GM21619 (cell line): Measurements from ENCODE around the gene OAS2.
A peak's percentile ranks its signal among the peaks of the same experiment; 100 is the strongest.
"Not testable (repeated sequence)": the region's sequence is repeated elsewhere in the genome, so short reads cannot be mapped to it uniquely, and the experiment has no call there.

Experiments used
- ATAC-seq: cut with Tn5 transposase; IDR thresholded peaks from one replicate; pipeline ENCODE4 v1.9.1; 2021; ENCODE audit not compliant: unreplicated experiment

The OAS2 gene

DNA sequence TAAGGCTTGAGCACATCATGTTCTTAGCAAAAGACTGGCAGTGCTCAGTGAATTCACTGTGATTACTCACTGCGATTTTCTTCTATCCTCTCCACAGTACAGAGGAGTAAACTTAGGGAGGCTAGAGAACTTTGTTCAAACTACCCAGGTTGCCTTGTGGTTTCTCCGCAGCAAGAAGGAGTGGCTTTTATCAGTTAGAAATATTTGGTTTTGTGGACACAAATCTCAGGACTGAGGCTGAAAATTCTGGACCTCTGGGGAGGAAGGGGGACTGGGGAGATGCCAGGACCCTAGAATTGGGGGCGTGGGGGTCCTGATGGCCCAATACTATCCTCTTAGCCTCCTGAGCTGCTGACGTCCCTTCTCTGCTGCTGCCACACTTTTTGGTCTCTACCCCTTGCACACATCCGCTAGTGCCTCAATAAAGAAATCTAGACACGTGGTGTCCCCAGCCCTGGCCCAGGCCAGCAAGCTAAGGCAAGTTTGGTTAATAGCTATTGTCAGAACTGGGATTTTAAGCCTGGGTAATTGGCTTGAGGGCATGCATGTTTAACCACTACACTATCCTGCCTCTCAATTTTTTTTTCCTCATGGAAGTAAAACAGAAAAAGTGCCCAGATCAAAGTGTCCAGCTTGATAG, 842 bp downstream of the OAS2 start:
- ATAC-seq, result peak; percentile 30

DNA sequence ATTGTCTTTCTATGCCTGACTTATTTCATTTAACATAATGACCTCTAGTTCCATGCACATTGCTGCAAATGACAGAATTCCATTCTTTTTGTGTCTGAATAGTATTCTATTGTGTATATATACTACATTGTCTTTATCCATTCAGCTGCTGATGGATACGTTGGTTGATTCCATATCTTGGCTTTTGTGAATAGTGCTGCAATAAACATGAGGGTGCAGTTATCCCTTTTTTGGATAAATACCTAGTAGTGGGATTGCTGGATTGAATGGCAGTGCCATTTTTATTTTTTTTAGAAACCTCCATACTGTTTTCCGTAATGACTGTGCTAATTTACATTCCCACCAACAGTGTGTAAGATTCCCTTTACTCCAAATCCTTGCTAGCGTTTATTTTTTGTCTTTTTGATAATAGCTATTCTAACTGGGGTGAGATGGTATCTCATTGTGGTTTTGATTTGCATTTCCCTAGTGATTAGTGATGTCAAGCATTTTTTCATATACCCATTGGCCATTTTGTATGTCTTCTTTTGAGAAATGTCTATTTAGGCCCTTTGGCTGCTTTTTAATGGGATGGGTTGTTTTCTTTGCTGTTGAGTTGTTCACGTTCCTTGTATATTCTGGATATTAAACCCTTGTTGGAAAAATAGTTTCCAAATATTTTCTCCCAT, 2.3 kb downstream of the OAS2 start:
- ATAC-seq, result no peak

DNA sequence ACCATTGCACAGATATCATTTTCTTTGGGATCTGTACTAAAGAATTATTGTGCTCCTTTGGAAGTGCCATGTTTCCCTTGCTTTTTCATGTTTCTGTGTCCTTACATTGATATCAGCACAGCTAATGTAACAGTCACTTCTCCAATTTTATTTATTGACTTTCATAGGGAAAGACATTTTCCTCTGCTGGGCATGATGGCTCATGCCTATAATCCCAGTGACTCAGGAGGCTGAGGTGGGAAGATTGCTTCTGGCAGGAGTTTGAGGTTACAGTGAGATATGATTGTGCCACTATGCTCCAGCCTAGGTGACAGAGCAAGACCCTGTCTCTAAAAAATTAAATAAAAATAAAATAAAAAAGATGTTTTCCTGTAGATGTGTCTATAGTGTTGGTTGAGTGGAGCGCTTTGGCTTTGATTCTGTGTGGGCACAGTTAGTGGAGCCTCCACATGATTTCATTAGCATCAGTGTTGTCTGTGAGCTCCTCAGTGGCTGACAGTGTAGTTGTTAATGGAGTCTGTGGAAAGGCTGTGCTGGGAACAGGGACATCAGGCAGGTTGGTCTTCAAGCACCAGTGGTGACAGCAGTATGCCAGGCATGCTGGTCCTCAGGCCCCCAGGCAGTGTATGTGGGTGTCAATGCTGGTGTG, 7.4 kb downstream of the OAS2 start:
- no peak for ATAC-seq

DNA sequence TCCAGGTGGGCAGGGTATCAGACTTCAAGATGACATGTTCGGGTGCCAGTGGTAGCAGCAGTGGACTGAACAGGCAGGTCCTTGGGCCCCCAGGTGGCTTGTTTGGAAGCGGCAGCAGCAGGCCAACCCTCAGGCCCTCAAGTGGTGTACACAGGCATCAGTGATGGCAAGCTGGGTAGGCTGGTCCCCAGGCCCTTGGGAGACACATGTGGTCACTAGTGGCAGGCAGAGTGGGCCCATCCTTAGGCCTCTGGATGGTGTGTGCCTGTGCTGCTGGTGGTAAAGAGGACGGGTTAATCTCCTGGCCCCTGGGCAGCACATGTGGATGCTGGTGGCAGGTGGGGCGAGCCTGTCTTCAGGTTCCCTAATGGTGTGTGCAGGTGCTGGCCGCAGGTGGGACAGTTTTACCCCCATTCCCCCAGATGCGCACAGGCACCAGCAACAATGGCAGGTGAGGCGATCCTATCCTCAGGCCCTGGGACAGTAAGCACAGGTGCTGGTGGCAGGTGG, 8.0 kb downstream of the OAS2 start:
- ATAC-seq, result no peak

DNA sequence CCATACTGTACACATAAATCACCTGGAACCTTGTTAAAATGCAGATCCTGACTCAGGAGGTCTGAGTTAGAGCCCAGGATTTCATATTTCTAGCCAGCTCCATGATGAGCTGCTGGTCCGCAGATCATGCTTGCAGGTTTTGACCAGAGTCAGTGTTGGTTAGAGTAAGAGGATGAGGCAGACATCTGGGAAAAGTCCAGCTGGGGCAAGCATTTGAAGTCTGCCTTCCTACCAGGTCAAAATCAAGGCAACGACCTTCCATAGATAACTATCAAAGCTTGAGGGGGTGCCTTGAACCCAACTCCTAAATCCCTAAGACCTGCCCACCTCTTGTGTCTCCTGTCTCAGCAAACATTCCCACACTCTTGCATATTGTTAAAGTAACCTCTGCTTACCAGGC, 9.2 kb downstream of the OAS2 start:
- no peak for ATAC-seq

DNA sequence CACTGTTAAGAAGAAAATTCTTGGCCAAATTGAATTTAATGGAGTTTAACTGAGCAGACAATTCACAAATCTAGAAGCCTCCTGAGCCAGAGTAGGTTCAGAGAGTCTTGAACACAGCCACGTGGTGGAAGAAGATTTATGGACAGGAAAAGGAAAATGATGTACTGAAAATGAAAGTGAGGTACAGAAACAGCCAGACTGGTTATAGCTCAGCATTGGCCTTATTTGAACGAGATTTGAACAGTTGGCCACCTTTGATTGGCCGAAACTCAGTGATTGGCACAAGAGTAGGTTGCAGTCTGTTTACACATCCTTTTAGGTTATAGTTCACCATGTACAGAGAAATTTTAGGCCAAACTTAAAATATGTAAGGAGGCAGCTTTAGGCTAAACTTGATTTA, 9.9 kb downstream of the OAS2 start:
- ATAC-seq, result no peak

DNA sequence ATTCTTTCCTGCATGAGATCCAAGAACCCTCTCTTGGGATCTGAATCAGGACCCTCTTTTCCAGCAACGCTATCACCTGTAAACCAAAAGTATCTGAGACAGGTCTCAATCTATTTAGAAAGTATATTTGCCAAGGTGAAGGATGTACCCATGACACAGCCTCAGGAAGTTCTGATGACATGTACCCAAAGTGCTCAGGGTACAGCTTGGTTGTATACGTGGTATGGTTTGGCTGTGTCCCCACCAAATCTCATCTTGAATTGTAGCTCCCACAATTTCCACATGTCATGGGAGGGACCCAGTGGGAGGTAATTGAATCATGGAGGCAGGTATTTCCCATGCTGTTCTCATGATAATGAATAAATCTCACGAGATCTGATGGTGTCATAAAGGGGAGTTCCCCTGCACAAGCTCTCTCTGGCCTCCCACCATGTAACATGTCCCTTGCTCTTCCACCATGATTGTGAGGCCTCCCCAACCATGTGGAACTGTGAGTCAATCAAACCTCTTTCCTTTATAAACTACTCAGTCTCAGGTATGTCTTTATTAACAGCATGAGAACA, 10.6 kb downstream of the OAS2 start:
- not testable (repeated sequence) for ATAC-seq

DNA sequence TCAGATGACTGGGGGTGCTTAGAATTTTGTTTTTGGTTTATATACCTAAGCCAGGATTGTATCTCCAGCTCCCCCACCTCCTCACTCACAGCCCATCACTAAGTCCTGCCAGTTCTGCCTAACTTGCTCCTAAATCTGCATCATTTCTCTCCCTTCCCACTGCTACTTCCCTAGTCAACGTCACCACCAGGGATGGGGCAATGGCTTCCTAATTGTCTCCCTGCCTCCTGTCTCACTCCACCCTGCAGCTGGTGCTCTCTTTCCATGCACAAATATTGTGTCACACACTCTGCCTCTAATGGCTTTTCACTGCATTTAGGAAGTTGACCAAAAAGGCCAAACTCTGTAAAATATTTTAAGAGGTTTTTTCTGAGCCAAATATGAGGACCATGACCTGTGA, 11.5 kb downstream of the OAS2 start:
- ATAC-seq, result no peak

DNA sequence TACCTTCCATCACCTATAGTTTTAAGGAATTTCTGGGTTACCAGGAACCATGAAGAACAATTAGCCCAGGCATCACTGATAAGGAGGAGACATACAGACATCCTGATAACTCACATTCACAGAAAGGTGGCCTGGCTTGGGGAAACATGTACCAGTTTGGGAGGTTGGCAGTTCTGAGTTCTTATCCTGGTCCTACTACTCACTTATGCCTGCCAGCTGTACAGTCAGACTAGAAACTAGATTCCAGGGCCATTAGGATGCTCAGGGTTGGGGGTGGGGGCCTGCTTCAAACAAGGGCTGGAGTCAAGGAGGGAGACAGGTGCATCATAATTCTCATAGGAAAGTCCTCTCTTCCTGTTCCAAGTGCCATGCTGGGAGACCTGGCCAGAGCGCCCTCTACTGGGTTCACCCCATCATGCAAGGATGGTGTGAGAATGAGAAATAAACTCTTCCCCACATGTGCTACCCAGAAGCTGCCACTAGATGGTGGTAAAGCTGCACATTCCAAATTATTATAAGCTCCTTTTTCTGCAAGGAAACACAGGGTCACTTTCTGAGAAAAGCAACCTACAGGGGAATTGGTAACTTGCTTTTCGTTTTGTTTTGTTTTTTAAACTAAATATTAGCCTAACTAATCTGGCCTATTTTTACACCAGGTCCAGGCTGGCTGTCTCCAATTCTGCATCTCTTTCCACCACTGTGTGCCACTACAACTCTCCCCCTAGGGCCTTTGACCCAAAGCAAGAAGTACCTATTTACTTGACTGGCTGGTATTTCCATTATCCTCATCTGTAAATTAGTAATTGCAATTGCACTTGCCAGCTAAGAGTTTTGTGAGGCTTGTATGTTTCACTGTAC, 14.5 kb downstream of the OAS2 start:
- no peak for ATAC-seq

DNA sequence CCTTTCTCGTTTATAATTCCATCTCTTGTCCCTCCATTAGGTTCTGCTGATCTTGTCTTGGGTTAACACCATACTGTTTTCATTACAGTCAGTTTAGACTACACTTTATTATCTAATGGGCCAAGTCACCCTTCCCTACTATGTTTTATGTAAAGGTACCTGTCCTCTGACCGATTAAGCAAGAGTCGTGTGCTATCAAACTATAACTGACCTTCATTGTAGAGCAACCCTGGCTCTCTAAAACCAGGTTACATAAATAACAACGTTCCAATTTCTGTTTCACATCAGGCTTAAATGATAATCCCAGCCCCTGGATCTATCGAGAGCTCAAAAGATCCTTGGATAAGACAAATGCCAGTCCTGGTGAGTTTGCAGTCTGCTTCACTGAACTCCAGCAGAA, 16.7 kb downstream of the OAS2 start:
- ATAC-seq, result no peak

DNA sequence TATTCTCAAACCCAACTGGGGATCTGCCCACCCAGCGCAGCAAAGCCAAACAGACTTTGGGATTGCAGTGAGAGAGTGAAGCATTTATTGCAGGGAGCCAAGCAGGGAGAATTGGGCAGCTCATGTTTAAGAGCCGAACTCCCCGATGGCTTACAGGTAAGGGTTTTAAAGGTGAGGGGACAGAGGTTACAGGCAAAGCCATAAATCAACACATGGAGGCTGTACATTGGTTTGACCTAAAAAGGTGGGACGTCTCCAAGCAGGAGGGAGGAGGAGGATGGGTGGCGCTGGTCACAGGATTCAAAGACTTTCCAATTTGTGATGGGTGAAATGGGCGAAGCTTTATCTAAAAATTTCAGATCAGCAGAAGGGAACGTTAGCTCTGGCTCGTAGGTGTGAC, 18.2 kb downstream of the OAS2 start:
- ATAC-seq, result no peak

DNA sequence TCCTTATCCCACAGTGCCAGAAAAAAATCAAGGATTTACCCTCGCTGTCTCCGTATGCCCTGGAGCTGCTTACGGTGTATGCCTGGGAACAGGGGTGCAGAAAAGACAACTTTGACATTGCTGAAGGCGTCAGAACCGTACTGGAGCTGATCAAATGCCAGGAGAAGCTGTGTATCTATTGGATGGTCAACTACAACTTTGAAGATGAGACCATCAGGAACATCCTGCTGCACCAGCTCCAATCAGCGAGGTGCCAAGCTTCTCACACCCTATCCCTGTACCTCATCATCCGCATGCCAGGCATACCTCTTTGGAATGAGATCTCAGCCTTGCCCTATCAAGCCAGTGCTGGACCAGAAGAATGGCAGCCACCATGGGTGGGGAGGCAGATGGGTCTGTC, 19.2 kb downstream of the OAS2 start:
- no peak for ATAC-seq

DNA sequence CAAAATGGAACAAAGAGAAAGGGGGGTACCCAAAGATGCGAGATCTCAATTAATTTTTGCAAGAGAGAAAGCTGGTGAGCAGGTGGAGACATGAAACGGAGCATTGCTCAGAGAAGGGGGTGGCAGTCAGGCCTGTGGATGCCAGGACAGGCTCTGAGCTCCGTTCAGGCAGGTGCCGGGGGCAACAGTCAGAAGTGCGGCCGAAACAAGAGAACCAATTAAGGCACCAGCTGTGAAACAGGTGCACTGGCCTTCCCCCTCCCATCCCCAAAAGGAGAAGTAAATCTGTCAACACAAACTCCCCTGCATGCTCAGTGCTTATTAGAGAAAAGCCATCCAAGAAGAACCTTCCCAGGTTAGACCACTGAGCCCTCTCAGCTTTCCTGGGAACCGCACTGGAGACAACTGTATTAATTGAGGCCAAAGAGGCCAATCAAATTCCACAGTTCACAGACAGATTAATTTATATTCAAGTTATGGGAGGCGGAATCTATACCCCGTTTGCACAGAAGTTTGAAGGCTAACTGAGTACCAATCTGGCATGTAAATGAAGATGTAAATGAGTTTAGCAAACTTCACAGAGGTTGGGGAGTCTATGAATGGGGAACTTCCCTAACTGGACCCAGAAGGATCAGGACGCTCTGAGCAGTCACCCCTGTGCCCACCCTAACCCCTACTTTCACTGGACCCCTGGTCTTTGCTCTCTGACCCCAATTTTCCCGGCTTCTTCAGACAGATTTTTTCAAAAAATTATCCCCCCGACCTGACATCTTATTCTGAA, 20.9 kb downstream of the OAS2 start:
- peak; percentile 84 for ATAC-seq

DNA sequence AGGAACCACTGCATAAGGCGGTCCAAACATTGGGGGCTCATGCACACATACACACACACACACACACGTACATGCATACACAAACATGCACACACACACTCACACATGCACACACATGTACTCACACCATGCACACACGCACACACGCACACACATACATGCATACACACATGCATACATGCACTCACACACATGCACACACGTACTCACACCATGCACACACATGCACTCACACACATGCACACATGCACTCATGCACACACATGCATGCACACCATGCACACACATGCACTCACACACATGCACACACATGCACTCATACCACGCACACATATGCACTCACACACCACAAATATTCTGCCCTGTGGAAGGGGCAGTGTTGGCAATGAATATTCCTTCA, 22.1 kb downstream of the OAS2 start:
- ATAC-seq, result no peak

DNA sequence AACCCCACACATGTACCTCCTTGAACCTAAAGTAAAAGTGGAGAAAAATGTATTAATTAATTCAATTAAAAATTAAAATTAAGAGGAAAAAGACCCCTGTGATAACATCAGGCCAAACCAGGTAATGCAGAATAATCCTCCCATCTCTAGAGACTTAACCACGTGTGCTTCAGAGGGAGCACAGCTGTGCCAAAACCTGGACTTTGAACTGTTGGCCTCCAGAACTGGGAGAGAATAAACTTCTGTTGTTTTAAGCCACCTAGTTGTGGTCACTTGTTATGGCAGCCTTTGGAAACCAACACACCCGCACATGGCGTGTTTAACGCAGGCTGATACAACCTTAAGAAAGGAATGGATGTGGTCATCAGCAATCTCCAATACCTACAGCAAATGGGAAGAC, 23.8 kb downstream of the OAS2 start:
- no peak for ATAC-seq

DNA sequence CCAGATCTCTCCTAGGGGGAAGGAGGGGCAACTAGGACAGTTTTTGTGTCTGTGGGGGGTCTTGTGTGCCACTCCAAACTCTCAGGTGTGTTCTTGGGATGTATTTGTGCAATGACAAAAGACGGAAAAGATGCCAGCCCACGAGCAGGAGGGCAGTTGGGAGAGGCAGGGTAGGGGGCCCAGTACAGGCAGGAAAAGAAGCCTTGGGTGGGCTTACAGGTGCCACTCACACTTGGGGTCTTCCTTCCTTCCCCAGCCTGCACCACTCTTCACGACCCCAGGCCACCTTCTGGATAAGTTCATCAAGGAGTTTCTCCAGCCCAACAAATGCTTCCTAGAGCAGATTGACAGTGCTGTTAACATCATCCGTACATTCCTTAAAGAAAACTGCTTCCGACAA, 24.4 kb downstream of the OAS2 start:
- no peak for ATAC-seq

DNA sequence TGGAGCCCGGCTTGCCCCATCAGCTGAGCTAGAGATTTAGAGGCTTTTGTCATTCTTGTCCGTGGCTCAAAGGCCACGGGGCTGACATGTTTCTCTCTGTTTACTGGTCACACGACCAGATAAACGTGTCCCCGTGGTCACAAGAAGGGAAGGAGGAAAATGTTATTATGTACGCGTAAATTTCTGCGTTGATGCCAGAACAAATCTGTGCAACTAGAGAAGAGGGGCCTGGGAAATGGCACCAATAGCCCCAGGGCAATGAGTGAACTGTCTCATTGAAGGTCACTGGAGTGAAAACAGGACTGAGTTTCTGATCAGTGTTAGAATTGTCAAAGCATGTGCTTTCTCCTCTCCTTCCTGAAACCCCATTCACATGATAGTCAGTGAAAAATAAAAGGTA, 25.3 kb downstream of the OAS2 start:
- ATAC-seq, result no peak

DNA sequence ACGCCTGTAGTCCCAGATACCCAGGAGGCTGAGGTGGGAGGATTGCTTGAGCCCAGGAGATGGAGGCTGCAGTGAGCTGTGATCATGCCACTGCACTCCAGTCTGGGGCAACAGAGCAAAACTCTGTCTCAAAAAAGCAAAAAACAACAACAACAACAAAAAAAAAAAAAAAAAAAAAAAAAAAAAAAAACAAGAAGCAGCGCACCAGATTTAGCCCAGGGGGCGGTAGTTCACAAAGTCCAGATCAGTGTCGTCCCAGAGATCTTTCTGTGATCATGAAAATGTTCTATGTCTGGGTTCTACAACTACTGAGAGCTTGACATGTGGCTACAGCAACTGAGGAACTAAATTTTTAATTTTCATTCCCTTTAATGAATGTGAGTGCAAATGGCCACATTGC, 27.4 kb downstream of the OAS2 start:
- ATAC-seq, result no peak

DNA sequence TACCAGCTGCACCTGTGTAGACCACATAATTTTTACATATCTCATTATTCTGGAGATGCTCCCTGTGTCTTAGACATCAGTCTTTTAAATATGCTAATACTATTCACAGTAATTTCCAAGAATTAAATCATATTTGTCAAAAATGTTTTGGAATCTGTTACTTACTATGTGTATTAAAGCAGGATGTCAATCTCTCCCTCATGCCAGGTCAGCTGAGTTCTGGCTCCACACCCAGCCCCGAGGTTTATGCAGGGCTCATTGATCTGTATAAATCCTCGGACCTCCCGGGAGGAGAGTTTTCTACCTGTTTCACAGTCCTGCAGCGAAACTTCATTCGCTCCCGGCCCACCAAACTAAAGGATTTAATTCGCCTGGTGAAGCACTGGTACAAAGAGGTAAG, 27.9 kb downstream of the OAS2 start:
- no peak for ATAC-seq

DNA sequence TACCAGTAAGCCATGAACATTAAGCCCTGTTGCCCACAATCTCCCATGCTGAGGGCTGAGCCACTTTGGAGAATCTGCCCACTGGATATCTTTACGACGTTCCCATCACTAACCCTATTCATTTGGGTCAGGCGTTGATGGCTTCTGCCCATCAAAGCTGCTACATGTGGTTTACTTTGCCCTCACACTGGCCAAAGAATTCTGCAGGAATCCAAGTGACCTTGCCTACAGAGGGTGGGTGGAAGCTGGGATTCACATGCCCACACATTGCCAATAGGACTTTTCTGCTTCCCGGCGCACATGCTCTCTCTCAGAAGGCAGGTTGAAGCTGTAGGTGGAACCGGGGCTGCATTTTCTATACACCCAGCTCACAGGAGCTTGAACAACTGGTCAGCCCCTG, 28.3 kb downstream of the OAS2 start:
- no peak for ATAC-seq
